NCI-H1694 (cell line): ENCODE measurements around the gene NR1H2.
A peak's percentile ranks its signal among the peaks of the same experiment; 100 is the strongest.
"Not testable (repeated sequence)": the region's sequence is repeated elsewhere in the genome, so short reads cannot be mapped to it uniquely, and the experiment has no call there.

Experiments used
- DNase-seq: peaks from one replicate; lab custom pipeline; 2025; lab: John Stamatoyannopoulos, UW

The NR1H2 gene

GRCh38 chr19:50376166-50377050 lies at the start of gene NR1H2:
TSS of gene NR1H2 (plus strand) at chr19:50376457. CDS start at chr19:50377606, 1,149 bp downstream.
- peak; percentile 95 for DNase-seq

GRCh38 chr19:50327013-50327412 lies 49.2 kb upstream of the NR1H2 start:
- no peak for DNase-seq

GRCh38 chr19:50327461-50328223 lies 48.6 kb upstream of the NR1H2 start:
- no peak for DNase-seq

DNA sequence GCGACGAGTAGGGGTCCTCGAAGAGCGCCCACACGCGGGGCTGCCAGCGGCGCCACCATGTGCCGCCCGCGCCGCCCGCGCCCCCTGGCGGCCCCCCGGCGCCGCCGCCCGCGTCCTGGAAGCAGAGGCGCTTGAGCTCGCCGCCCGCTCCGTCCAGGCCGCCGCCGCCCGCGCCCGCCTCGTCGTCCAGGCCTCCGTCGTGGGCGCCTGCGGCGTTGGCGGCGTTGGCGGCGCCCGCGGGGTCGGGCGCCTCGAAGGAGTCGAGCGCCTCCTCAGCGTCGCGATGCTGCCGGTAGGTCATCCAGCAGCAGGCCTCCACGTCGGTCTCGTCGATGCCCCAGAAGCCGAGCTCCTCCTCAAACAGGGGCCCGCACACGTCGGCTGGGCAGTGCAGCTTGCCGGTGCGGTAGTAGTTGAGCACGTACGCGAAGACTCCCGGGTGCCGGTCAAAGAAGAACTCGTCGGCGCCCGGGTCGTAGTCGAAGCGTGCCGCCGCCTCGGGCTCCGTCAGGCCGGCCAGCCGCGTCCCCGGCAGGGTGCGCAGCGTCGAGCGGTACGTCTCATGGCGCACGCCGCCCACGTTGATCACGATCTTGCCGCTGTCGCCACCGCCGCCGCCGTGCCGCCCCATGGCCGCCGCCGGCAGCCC lies 47.9 kb upstream of the NR1H2 start:
- no peak for DNase-seq

- DNase-seq, result no peak
These were observed 47.4 kb upstream of the NR1H2 start for GRCh38 chr19:50328873-50329145.

DNA sequence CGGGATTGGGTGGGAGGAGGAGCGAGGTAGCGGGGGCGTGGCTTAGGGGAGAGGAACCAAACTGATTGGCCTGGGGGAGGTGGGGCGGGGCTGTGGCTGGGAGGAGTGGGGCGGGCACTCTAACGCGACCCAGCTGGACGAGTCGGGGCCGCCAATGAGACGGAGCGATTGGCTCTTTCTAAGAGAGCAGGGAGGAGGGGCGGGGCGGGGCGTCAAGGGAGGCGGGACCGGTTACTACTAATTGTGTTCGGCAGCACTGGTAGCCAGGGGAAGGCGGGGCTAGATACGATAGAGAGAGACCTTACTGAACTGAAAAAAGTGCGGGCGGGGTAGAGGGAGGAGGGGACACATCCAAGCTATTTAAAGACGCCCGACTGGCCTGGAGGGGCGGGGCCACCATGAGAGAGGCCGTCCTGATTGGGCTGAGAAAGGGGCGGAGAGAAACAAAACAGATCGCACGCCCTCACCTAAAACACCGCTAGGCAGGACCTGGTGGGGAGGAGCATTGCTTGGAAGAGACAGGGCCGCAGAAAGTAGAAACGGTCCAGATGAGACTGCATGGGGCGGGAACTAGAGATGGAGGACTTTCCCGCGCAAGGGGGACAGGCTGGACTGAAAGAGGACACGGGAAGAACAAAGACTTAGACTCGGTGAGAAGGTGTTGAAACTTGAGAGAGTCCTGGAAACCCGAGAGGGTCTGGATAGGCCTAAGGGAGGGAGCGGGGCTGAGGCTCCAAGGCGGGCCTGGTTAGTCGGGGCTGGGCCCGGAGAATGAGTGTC lies 46.9 kb upstream of the NR1H2 start, which contains the start of gene KCNC3:
Gene KCNC3 (minus strand): TSS at position 232 of the 780 bp plus-strand sequence. CDS start 295 bp downstream, outside the sequence.
- peak; percentile 100 for DNase-seq

DNA sequence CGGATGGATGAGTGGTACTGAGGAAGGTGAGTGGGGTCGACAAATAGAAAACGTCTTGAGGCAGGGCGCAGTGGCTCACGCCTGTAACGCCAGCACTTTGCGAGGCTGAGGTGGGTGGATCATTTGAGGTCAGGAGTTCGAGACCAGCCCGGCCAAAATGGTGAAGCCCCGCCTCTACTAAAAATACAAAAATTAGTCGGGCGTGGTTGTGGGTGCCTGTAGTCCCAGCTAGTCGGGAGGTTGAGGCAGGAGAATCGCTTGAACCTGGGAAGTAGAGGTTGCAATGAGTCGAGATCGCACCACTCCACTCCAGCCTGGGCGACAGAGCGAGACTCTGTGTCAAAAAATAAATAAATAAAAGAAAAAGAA lies 46.3 kb upstream of the NR1H2 start:
- not testable (repeated sequence) for DNase-seq

- peak; percentile 92 for DNase-seq
These were observed 45.7 kb upstream of the NR1H2 start for GRCh38 chr19:50330365-50331078.

DNA sequence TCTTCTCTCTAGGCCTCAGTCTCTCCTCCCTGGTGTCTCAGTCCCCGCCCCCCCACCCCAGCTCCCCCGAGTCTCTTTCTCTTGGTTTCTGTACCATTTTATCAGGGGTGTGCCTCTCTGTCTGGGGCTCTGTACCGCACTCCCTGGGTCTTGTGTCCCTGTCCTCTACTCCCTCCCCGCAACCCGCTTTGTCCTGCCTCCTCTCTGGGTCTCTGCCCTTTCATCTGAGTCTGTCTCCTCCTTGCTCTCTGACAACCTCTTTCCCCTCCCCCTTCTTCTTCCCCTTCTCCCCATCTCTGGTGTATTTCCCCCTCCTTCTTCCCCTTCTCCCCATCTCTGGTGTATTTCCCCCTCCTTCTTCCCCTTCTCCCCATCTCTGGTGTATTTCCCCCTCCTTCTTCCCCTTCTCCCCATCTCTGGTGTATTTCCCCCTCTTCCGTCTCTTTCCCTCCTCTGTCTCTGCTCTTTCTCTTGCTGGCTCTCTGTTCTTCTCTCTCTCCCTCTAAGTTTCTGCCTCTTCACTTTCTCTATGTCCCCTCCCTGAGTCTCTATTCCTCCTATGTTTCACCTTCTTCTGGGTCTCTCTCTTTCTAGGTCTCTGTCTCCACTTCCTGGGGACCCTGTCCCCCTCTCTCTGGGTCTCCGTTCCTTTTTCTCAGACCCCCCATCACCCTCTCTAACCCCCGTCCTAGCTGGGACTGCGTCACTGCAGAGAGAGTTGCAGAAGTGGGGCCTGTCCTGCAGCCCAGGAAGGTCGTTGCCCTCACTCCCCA lies 44.9 kb upstream of the NR1H2 start:
- no peak for DNase-seq

DNA sequence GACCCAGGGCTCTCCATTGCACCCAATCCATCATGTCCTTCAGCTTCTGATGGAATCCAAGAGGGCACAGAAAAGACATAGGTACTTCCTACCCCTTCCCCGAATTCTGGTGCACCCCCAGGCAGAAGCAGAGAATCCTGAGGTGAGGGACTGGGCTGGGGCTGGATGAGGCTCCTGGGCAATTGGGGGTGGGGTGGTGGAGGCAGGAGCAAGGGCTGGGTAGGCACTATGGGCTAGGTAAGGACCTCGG lies 44.3 kb upstream of the NR1H2 start:
- DNase-seq, result no peak

GRCh38 chr19:50332244-50333038 lies 43.8 kb upstream of the NR1H2 start:
- DNase-seq, result no peak

GRCh38 chr19:50333235-50333736 lies 43.0 kb upstream of the NR1H2 start:
- DNase-seq, result no peak

GRCh38 chr19:50333737-50334617 lies 42.3 kb upstream of the NR1H2 start:
- no peak for DNase-seq

GRCh38 chr19:50334741-50335421 lies 41.4 kb upstream of the NR1H2 start:
- no peak for DNase-seq

DNA sequence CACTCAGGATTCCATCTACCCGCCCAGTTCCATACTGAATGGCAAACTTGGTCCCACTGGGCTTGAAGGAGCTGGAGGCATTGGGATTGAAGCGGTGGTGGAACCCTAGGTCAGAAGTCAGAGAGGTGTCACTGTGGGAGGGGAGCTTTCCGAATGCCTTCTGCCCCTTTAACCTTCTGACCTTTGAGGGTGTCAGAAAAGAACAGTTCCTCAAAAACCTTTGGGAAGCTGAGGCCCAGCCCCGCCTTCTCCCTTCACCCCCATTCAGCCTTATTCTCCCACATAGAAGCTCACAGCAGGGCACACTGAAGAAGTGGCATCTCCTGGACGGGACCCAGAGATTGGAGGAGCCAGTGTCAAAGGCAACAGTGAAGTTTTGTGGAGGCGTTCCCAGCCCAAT lies 39.2 kb upstream of the NR1H2 start:
- not testable (repeated sequence) for DNase-seq

DNA sequence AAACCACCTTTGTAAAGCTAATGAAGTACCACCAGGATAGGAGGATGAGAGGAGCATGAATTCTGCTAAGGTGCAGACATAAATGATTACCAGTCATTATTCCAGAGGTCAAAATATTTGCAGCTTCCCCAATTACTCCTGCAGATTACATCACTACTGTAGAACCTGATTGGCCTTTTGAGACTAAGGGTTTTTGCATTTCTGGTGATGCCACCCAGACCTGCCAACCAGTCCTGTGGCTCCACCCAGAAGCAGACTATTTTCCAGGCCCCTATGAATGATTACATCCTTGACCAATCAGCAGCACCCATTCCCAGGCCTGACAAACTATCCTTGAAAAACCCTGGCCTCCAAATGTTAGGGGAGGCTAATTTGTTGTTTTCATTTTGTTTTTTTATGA lies 35.9 kb upstream of the NR1H2 start:
- no peak for DNase-seq

GRCh38 chr19:50341091-50341564 lies 35.1 kb upstream of the NR1H2 start:
- DNase-seq, result no peak
